HCT116 (cell line): ENCODE data around the gene CDR2L. TPM values are rescaled to one million over a fixed set of nuclear protein-coding genes. Genes with fewer than 3 reads are reported as not detected.
"Not testable (repeated sequence)": the region's sequence is repeated elsewhere in the genome, so short reads cannot be mapped to it uniquely, and the experiment has no call there.

Source experiments
- ATAC-seq: fragments of 200-7000 bp; cut with Tn5 transposase; 2 replicates; pipeline ENCODE4 v1.9.1; 2020; ENCODE audit warnings: mild to moderate bottlenecking, moderate library complexity
- BruUV-seq: library from RNA; stranded (reverse); fragments of 400-500 nt; replicated peaks from 2 replicates; lab custom pipeline; 2021; lab: Mats Ljungman, UMichigan
- CTCF ChIA-PET: fragments of 300-600 bp; sonication (Branson Sonifier 250); formaldehyde crosslinking; loops from one replicate; lab custom pipeline; 2021; ENCODE audit warnings: antibody characterized with exemption; lab: Charles Lee
- POLR2A ChIA-PET: fragments of 300-600, 350-600 bp; sonication (Branson Sonifier 250); formaldehyde crosslinking; loops from one replicate; lab custom pipeline; 2021; ENCODE audit warnings: antibody characterized with exemption; lab: Charles Lee
- RAD21 ChIA-PET, 2 experiments: fragments of 300-600 bp; sonication (Branson Sonifier 250); formaldehyde crosslinking; loops; one replicate each; lab custom pipeline; 2023; ENCODE audit warnings: low total read pairs in 2 of 2; ENCODE audit not compliant: uncharacterized antibody in 2 of 2, unreplicated experiment in 2 of 2, low non-redundant PET in 1 of 2; lab: Charles Lee
- DNase-seq: peaks from one replicate; pipeline ENCODE4 v3.0.0-alpha.2; 2010; ENCODE audit warnings: low read depth, low spot score
- H2AFZ ChIP-seq: fragments of 200-600 bp; shearing (Covaris generic), sonication (generic); 2 replicates; pipeline ENCODE4 v1.6.1; 2017; ENCODE audit warnings: low read depth, mixed run types, mixed read lengths, antibody characterized with exemption, low read length; ENCODE audit not compliant: poor library complexity, severe bottlenecking
- H3K27ac ChIP-seq: 2 replicates; pipeline ENCODE4 v1.5.1; 2012; ENCODE audit warnings: low read depth, low read length
- H3K27me3 ChIP-seq: fragments of 200-600 bp; sonication (generic); 2 replicates; pipeline ENCODE4 v1.6.1; 2016; ENCODE audit warnings: mixed run types, low read length, mixed read lengths; ENCODE audit not compliant: insufficient read depth
- H3K36me3 ChIP-seq, 2 experiments: fragments of 200-500 bp in 1 of 2; fragments of 200-600 bp in 1 of 2; sonication (Bioruptor generic) in 1 of 2; sonication (generic) in 1 of 2; 2 replicates each; pipeline versions ENCODE4 v1.5.1 to v1.6.1; 2014 to 2016; ENCODE audit warnings: low read length in 2 of 2, inconsistent platforms in 1 of 2, mixed read lengths in 1 of 2, mixed run types in 1 of 2; ENCODE audit not compliant: insufficient read depth in 2 of 2, control insufficient read depth in 1 of 2
- H3K4me1 ChIP-seq, 2 experiments: fragments of 200-600 bp in 1 of 2; sonication (generic) in 1 of 2; 2 replicates each; pipeline versions ENCODE4 v1.5.1 to v1.6.1; 2012 to 2017; ENCODE audit warnings: low read length in 2 of 2, inconsistent platforms in 1 of 2, mild to moderate bottlenecking in 1 of 2, mixed read lengths in 1 of 2, mixed run types in 1 of 2, moderate library complexity in 1 of 2; ENCODE audit not compliant: insufficient read depth in 2 of 2, control insufficient read depth in 1 of 2
- H3K4me2 ChIP-seq: fragments of 200-600 bp; sonication (generic); 2 replicates; pipeline ENCODE4 v1.6.1; 2017; ENCODE audit warnings: mixed run types, low read length, mixed read lengths
- H3K4me3 ChIP-seq, 2 experiments: fragments of 200-600 bp in 1 of 2; sonication (generic) in 1 of 2; replicated peaks in 1 of 2; 2 replicates each; pipeline ENCODE4 v1.5.1; 2011 to 2016; ENCODE audit warnings: low read length in 2 of 2, control low read depth in 1 of 2, low read depth in 1 of 2, mild to moderate bottlenecking in 1 of 2, mixed read lengths in 1 of 2, mixed run types in 1 of 2
- H3K79me2 ChIP-seq: fragments of 200-600 bp; sonication (generic); 2 replicates; pipeline ENCODE4 v1.6.1; 2017; ENCODE audit warnings: mild to moderate bottlenecking, mixed run types, low read length, moderate library complexity, mixed read lengths; ENCODE audit not compliant: insufficient read depth
- H3K9ac ChIP-seq: fragments of 200-600 bp; sonication (generic); 2 replicates; pipeline ENCODE4 v1.6.1; 2016; ENCODE audit warnings: low read length, mixed read lengths
- H3K9me2 ChIP-seq: fragments of 200-600 bp; sonication (generic), shearing (Covaris generic); 2 replicates; pipeline ENCODE4 v1.6.1; 2017; ENCODE audit warnings: mixed run types, mild to moderate bottlenecking, moderate library complexity; ENCODE audit not compliant: insufficient read depth
- H3K9me3 ChIP-seq, 2 experiments: fragments of 200-500 bp in 1 of 2; fragments of 200-600 bp in 1 of 2; sonication (Bioruptor generic) in 1 of 2; sonication (generic) in 1 of 2; 2 replicates each; pipeline ENCODE4 v1.6.1; 2014 to 2017; ENCODE audit warnings: low read length in 2 of 2, mixed read lengths in 2 of 2, inconsistent platforms in 1 of 2, low read depth in 1 of 2, mild to moderate bottlenecking in 1 of 2, mixed run types in 1 of 2, moderate library complexity in 1 of 2; ENCODE audit not compliant: control insufficient read depth in 1 of 2, insufficient read depth in 1 of 2
- H4K20me1 ChIP-seq: fragments of 200-600 bp; sonication (generic), shearing (Covaris generic); 2 replicates; pipeline ENCODE4 v1.6.1; 2017; ENCODE audit warnings: mixed run types, mild to moderate bottlenecking, moderate library complexity; ENCODE audit not compliant: insufficient read depth
- CEBPB ChIP-seq: IDR thresholded peaks from 2 replicates; pipeline ENCODE4 v1.6.1; 2012; ENCODE audit warnings: low read depth
- EZH2 ChIP-seq: fragments of 200-600 bp; sonication (generic); IDR thresholded peaks from 2 replicates; pipeline ENCODE4 v1.6.1; 2017; ENCODE audit warnings: antibody characterized with exemption, mixed run types
- MAX ChIP-seq: IDR thresholded peaks from 2 replicates; pipeline ENCODE4 v1.6.1; 2012
- POLR2AphosphoS5 ChIP-seq: IDR thresholded peaks from 2 replicates; pipeline ENCODE4 v1.6.1; 2011; ENCODE audit warnings: mild to moderate bottlenecking, low read depth, low read length, moderate library complexity
- TCF7L2 ChIP-seq: IDR thresholded peaks from 2 replicates; pipeline ENCODE4 v1.7.0; 2011; ENCODE audit warnings: borderline replicate concordance, inconsistent platforms; ENCODE audit not compliant: insufficient read depth, insufficient read length; ENCODE audit errors: extremely low read depth
- ZNF274 ChIP-seq: fragments of 200-500 bp; sonication (Bioruptor generic); IDR thresholded peaks from 2 replicates; pipeline ENCODE4 v1.6.1; 2014; ENCODE audit warnings: mild to moderate bottlenecking, low read depth, low read length, inconsistent platforms
- intact Hi-C: fragments of 100-400 bp; cut with micrococcal nuclease; formaldehyde crosslinking; loops from 2 replicates; pipeline ENCODE4 v1.10.0; 2022
- total RNA-seq: library from RNA; stranded (reverse); gene quantifications from one replicate; pipeline ENCODE4 v1.2.1, GENCODE V29; 2021; ENCODE audit not compliant: unreplicated experiment

CDR2L gene
- total RNA-seq, 1 experiment from 2014 or later: 26.5 TPM

- no peaks in the 10 kb centered on the region for H3K27me3 ChIP-seq
- ChIA-PET POLR2A (interaction anchor here (0.6 to 1.3 kb wide), 2 partner anchors 19 to 231 kb away, joined by 3 to 4 read pairs; partner anchors contain the start of gene CDR2L), CTCF (interaction anchor here (0.6 to 4.5 kb wide), 4 partner anchors 7 to 270 kb away, joined by 3 to 36 read pairs (median 6); partner anchors contain the start of gene MRPL58), RAD21 (no interaction called here)
- H2AFZ ChIP-seq: no peak overlapping the region
- peaks cover 39 to 43% of the 10 kb centered on the region in 2 experiments for H3K4me1 ChIP-seq
- no peaks in the 10 kb centered on the region for H4K20me1 ChIP-seq
- intact Hi-C loops: no loop called here
- no peak overlapping the region for H3K4me3 ChIP-seq
- no peaks in the 10 kb centered on the region for H3K79me2 ChIP-seq
- H3K36me3 ChIP-seq: no peaks in the 10 kb centered on the region
- ATAC-seq (peak; percentile 18; the same call in 1 of the 2 replicates), DNase-seq (no peak)
- H3K9me2 ChIP-seq: no peaks in the 10 kb centered on the region
- H3K9me3 ChIP-seq: no peaks in the 10 kb centered on the region
- BruUV-seq: no TSS peak
- no peak for TF ChIP-seq EZH2
- no peak for TF ChIP-seq TCF7L2
- peak; percentile 23; the same call in 1 of the 2 replicates for TF ChIP-seq POLR2AphosphoS5
- TF ChIP-seq MAX: no peak
- TF ChIP-seq CEBPB: no peak
- no peak for TF ChIP-seq ZNF274
- H3K4me2 ChIP-seq: peak overlapping the region; percentile 60
- peak overlapping the region; percentile 37 for H3K9ac ChIP-seq
- H3K27ac ChIP-seq: peak overlapping the region; percentile 3; the same call in 1 of the 2 replicates
These were observed 19.1 kb upstream of the CDR2L start for GRCh38 chr17:74968361-74968780.

GRCh38 chr17:74969501-74969900 is 17.9 kb upstream of the CDR2L start:
- H4K20me1 ChIP-seq, H3K27me3 ChIP-seq, H3K4me3 ChIP-seq, H3K4me2 ChIP-seq, H3K36me3 ChIP-seq, DNase-seq, ATAC-seq, RAD21 ChIA-PET, intact Hi-C loops, H3K9ac ChIP-seq, H3K79me2 ChIP-seq, H3K27ac ChIP-seq, BruUV-seq, H2AFZ ChIP-seq, H3K9me2 ChIP-seq, H3K9me3 ChIP-seq: not testable (repeated sequence)
- ChIA-PET POLR2A (interaction anchor here (1.3 to 1.6 kb wide), 2 partner anchors 8 to 18 kb away, joined by 3 to 4 read pairs; partner anchors contain the start of gene CDR2L), CTCF (interaction anchor here (4.5 kb wide), 1 partner anchor 8 kb away, joined by 36 read pairs; no protein-coding TSS in a partner anchor)
- peaks cover 39 to 43% of the 10 kb centered on the region in 2 experiments for H3K4me1 ChIP-seq
